Right lobe of liver (tissue), 6 donors: ENCODE results near the gene TTR. TPM values are rescaled to one million over a fixed set of nuclear protein-coding genes. Genes with fewer than 3 reads are reported as not detected.

Experiments used
- ATAC-seq, 4 donors: fragments of 200-7000 bp; cut with Tn5 transposase; one replicate each; pipeline ENCODE4 v1.9.1; 2020; ENCODE audit warnings: mild to moderate bottlenecking in 4 of 4, moderate library complexity in 4 of 4
- DNase-seq, 3 donors: peaks; one replicate each; pipeline ENCODE4 v3.0.0-alpha.2; 2020
- H3K27ac ChIP-seq, 3 donors: fragments of 200-600 bp; one replicate each; pipeline ENCODE4 v1.8.0; 2022
- H3K27me3 ChIP-seq, 2 donors: fragments of 200-600 bp; one replicate each; pipeline ENCODE4 v1.8.0; 2022
- H3K36me3 ChIP-seq, 4 donors: fragments of 200-600 bp; sonication (generic) in 1 of 4; one replicate each; pipeline versions ENCODE4 v1.5.1 to v1.8.0; 2017 to 2022; ENCODE audit warnings: control low read depth in 1 of 4
- H3K4me1 ChIP-seq, 4 donors: fragments of 200-600 bp; sonication (generic) in 1 of 4; one replicate each; pipeline versions ENCODE4 v1.5.1 to v1.8.0; 2017 to 2022; ENCODE audit warnings: control low read depth in 1 of 4
- H3K4me3 ChIP-seq, 3 donors: fragments of 200-600 bp; one replicate each; pipeline ENCODE4 v1.8.0; 2022
- H3K9me3 ChIP-seq, 4 donors: fragments of 200-600 bp; sonication (generic) in 1 of 4; one replicate each; pipeline versions ENCODE4 v1.5.1 to v1.8.0; 2017 to 2022; ENCODE audit warnings: control low read depth in 1 of 4
- CTCF ChIP-seq, 4 donors: fragments of 200-600 bp in 3 of 4; fragments of 450-650 bp in 1 of 4; IDR thresholded peaks; one replicate each; pipeline versions ENCODE4 v1.5.1 to v1.8.0; 2016 to 2022; ENCODE audit warnings: antibody characterized with exemption in 4 of 4, mild to moderate bottlenecking in 2 of 4
- POLR2A ChIP-seq: fragments of 450-650 bp; IDR thresholded peaks from one replicate; pipeline ENCODE4 v1.6.1; 2017; ENCODE audit warnings: antibody characterized with exemption, mild to moderate bottlenecking
- WGBS: methylation state at CpG from one replicate; pipeline ENCODE4 v1.1.6; 2018; ENCODE audit warnings: low coverage, low lambda C conversion rate; ENCODE audit not compliant: insufficient coverage; ENCODE audit errors: missing lambda C conversion rate; 5-methylcytosine and 5-hydroxymethylcytosine counted together
- intact Hi-C, 2 donors: fragments of 100-400 bp; cut with DNase I; formaldehyde crosslinking; loops; one replicate each; pipeline versions ENCODE4 v1.11.2 to v1.14.1; 2022
- total RNA-seq, 6 experiments: library from RNA; depleted of rRNA in 2 of 6; stranded (reverse); fragments of >200 nt in 2 of 6; fragmentation: NEBNext Ultra II Directional in 3 of 6; extraction: Animal tissue kit (Norgen Biotek cat#: 25700) in 3 of 6; gene quantifications; one replicate each; pipeline versions ENCODE4 v1.1.0 to v1.2.4, GENCODE V29; 2016 to 2023
- donor health status: DM: no; HTN: yes; CAD: no.
- donor health status: DM: no; HTN: no; CAD: no.
- donor health status: DM: no; HTN: no; CAD: no.
- donor health status: DM: no; HTN: yes; CAD: no.
- donor health status: DM: no; HTN: yes; CAD: no.

Gene TTR
- total RNA-seq, 6 experiments from 2014 or later: 1,281 to 4,774 (median 2,625) TPM

DNA sequence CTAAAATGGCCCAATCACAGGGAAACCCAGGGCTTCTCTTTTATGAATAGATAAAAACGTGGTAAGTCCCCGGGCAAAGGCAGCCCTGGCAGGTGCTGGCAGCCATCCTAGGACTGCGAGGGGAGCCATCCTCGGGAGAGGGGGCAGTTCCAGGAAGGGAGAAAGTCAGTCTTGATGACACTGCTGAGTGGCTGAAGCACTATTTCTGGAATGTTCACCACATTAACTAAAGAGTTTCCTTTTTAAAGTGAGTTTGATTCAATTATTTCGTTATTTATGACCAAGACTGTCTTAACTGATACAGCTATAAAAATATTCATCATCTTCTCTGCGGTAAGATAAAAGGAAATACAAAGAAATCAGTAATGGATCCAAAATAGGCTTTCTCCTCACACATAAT lies 20.4 kb downstream of the TTR start:
- no peaks in the 10 kb centered on the region for H3K9me3 ChIP-seq
- intact Hi-C loops: no loop called here
- no peaks in the 10 kb centered on the region for H3K27me3 ChIP-seq
- H3K4me3 ChIP-seq: no peak overlapping the region
- TF ChIP-seq CTCF (IDR thresholded peaks at IDR 0.05): no peak
- no peak for TF ChIP-seq POLR2A
- no peaks in the 10 kb centered on the region for H3K36me3 ChIP-seq
- H3K27ac ChIP-seq: no peak overlapping the region
- ATAC-seq: no peak
- DNase-seq: no peak
- peaks cover 0 to 8% (median 2%) of the 10 kb centered on the region in 4 donors for H3K4me1 ChIP-seq
- 65% methylated on average over 4 of the region's 6 CpGs for WGBS

GRCh38 chr18:31614044-31614443 lies 22.4 kb downstream of the TTR start:
- H3K4me3 ChIP-seq: no peak overlapping the region
- intact Hi-C loops: no loop called here
- WGBS: 65% methylated on average over 2 of the region's 2 CpGs
- no peaks in the 10 kb centered on the region for H3K4me1 ChIP-seq
- H3K27me3 ChIP-seq: no peaks in the 10 kb centered on the region
- TF ChIP-seq POLR2A: no peak
- no peak for TF ChIP-seq CTCF (IDR thresholded peaks at IDR 0.05)
- no peaks in the 10 kb centered on the region for H3K36me3 ChIP-seq
- no peak for DNase-seq
- no peak for ATAC-seq
- H3K9me3 ChIP-seq: no peaks in the 10 kb centered on the region
- no peak overlapping the region for H3K27ac ChIP-seq

- no peak overlapping the region for H3K4me3 ChIP-seq
- no peak for ATAC-seq
- intact Hi-C loops: no loop called here
- TF ChIP-seq POLR2A: no peak
- TF ChIP-seq CTCF (IDR thresholded peaks at IDR 0.05): no peak
- no peaks in the 10 kb centered on the region for H3K36me3 ChIP-seq
- no peaks in the 10 kb centered on the region for H3K9me3 ChIP-seq
- no peaks in the 10 kb centered on the region for H3K27me3 ChIP-seq
- no peaks in the 10 kb centered on the region for H3K4me1 ChIP-seq
- no peak overlapping the region for H3K27ac ChIP-seq
- DNase-seq: no peak
- WGBS: 86% methylated on average over 3 of the region's 4 CpGs
These were observed 24.9 kb downstream of the TTR start for GRCh38 chr18:31616586-31616985.

GRCh38 chr18:31617031-31617717 lies 25.5 kb downstream of the TTR start:
- no peak for TF ChIP-seq CTCF (IDR thresholded peaks at IDR 0.05)
- TF ChIP-seq POLR2A: no peak
- intact Hi-C loops: no loop called here
- Histone ChIP-seq H3K27me3 (no peaks in the 10 kb centered on the region), H3K4me3 (no peak overlapping the region), H3K9me3 (no peaks in the 10 kb centered on the region), H3K36me3 (no peaks in the 10 kb centered on the region), H3K4me1 (no peaks in the 10 kb centered on the region), H3K27ac (no peak overlapping the region)
- ATAC-seq (no peak), DNase-seq (no peak)
- 74% methylated on average over 4 of the region's 5 CpGs for WGBS
